Measurements from ENCODE around the gene PCDHGA11. TPM values are rescaled to one million over a fixed set of nuclear protein-coding genes. Genes with fewer than 3 reads are reported as not detected.
"Not testable (repeated sequence)": the region's sequence is repeated elsewhere in the genome, so short reads cannot be mapped to it uniquely, and the experiment has no call there.

The PCDHGA11 gene
- total RNA-seq, 1 donor from 2014 or later: 1.3 TPM

DNA sequence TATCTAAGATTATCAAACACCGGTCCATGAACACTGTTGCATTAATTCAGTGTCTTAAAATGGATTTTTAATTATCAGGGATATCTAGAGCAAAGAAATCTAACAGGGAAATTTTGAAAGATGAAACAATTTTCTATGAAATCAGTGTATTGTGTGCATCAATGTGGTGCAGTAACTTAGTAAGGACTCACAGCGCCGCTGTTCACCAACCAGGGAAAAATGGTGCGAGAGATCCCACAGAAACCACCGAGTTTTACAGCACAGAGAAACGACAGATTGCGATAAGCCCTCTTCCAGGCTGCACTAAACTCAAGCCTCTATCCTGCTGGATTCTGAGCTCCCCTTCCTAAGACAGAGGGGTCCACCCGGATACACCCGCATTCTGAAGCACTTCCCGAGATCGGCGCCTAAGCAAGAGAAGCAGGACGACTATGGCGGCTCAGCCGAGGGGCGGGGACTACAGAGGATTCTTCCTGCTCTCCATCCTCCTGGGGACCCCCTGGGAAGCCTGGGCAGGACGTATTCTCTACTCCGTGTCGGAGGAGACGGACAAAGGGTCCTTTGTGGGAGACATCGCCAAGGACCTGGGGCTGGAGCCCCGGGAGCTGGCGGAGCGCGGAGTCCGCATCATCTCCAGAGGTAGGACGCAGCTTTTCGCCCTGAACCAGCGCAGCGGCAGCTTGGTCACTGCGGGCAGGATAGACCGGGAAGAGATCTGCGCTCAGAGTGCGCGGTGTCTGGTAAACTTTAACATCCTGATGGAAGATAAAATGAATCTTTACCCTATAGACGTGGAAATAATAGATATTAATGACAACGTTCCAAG lies 38.2 kb upstream of the PCDHGA11 start, which contains the start of gene PCDHGA7:
TSS of gene PCDHGA7 (plus strand) at position 274 of the 826 bp plus-strand sequence. CDS start at position 432, 158 bp downstream.
- peak; percentile 85 for DNase-seq (ENCODE audit: low spot score)
- H3K27ac Mint-ChIP-seq (ENCODE audit: unreplicated experiment): no peak within 1 kb of the TSS

DNA sequence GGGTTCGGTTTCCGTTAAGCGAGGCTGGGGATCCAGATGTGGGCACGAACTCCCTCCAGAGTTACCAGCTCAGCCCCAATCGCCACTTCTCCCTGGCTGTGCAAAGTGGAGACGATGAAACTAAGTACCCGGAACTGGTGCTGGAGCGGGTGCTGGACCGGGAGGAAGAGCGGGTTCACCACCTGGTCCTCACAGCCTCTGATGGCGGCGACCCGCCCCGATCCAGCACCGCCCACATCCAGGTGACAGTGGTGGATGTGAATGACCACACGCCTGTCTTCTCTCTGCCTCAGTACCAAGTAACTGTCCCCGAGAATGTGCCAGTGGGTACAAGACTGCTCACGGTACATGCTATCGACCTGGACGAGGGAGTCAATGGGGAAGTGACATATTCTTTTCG lies 37.5 kb upstream of the PCDHGA11 start:
- H3K4me1 Mint-ChIP-seq (ENCODE audit: low read depth): no peaks in the 10 kb centered on the region
- H3K9me3 Mint-ChIP-seq (ENCODE audit: low read depth): peaks cover 52% of the 10 kb centered on the region

More for the DNA sequence above, 38.2 kb upstream of the PCDHGA11 start, which contains the start of gene PCDHGA7:
- Mint-ChIP-seq H3K4me1 (ENCODE audit: low read depth) (no peaks in the 10 kb centered on the region), H3K27me3 (ENCODE audit: low read depth) (no peaks in the 10 kb centered on the region), H3K36me3 (ENCODE audit: low read depth) (peaks cover 1% of the 10 kb centered on the region), H3K4me3 (ENCODE audit: unreplicated experiment) (no peak within 1 kb of the TSS), H3K9me3 (ENCODE audit: low read depth) (peaks cover 51% of the 10 kb centered on the region)
- TF ChIP-seq, protein P1, sequence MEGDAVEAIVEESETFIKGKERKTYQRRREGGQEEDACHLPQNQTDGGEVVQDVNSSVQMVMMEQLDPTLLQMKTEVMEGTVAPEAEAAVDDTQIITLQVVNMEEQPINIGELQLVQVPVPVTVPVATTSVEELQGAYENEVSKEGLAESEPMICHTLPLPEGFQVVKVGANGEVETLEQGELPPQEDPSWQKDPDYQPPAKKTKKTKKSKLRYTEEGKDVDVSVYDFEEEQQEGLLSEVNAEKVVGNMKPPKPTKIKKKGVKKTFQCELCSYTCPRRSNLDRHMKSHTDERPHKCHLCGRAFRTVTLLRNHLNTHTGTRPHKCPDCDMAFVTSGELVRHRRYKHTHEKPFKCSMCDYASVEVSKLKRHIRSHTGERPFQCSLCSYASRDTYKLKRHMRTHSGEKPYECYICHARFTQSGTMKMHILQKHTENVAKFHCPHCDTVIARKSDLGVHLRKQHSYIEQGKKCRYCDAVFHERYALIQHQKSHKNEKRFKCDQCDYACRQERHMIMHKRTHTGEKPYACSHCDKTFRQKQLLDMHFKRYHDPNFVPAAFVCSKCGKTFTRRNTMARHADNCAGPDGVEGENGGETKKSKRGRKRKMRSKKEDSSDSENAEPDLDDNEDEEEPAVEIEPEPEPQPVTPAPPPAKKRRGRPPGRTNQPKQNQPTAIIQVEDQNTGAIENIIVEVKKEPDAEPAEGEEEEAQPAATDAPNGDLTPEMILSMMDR (IDR thresholded peaks at IDR 0.05): no peak

DNA sequence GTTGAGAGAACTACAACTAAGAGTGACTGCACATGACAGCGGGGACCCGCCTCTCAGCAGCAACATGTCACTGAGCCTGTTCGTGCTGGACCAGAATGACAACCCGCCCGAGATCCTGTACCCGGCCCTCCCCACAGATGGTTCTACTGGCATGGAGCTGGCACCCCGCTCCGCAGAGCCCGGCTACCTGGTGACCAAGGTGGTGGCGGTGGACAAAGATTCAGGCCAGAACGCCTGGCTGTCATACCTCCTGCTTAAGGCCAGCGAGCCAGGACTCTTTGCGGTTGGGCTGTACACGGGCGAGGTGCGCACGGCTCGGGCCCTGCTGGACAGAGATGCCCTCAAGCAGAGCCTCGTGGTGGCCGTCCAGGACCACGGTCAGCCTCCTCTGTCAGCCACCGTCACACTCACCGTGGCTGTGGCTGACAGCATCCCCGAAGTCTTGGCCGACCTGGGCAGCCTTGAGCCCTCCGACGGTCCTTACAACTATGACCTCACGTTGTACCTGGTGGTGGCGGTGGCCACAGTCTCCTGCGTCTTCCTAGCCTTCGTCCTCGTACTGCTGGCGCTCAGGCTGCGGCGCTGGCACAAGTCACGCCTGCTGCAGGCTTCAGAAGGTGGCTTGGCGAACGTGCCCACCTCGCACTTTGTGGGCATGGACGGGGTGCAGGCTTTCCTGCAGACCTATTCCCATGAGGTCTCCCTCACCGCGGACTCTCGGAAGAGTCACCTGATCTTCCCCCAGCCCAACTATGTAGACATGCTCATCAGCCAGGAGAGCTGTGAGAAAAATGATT lies 36.2 kb upstream of the PCDHGA11 start:
- TF ChIP-seq, protein P1 (IDR thresholded peaks at IDR 0.05): no peak
- Mint-ChIP-seq H3K9me3 (ENCODE audit: low read depth) (peaks cover 45% of the 10 kb centered on the region), H3K4me3 (ENCODE audit: unreplicated experiment) (no peak overlapping the region), H3K4me1 (ENCODE audit: low read depth) (no peaks in the 10 kb centered on the region), H3K27me3 (ENCODE audit: low read depth) (no peaks in the 10 kb centered on the region), H3K27ac (ENCODE audit: unreplicated experiment) (no peak overlapping the region), H3K36me3 (ENCODE audit: low read depth) (peaks cover 4% of the 10 kb centered on the region)
- peak; percentile 88 for DNase-seq (ENCODE audit: low spot score)

More for the DNA sequence above, 37.5 kb upstream of the PCDHGA11 start:
- H3K4me3 Mint-ChIP-seq (ENCODE audit: unreplicated experiment): no peak overlapping the region
- H3K27me3 Mint-ChIP-seq (ENCODE audit: low read depth): no peaks in the 10 kb centered on the region
- TF ChIP-seq, protein P1 (IDR thresholded peaks at IDR 0.05): no peak
- peak; percentile 77 for DNase-seq (ENCODE audit: low spot score)
- H3K36me3 Mint-ChIP-seq (ENCODE audit: low read depth): peaks cover 1% of the 10 kb centered on the region
- H3K27ac Mint-ChIP-seq (ENCODE audit: unreplicated experiment): no peak overlapping the region

DNA sequence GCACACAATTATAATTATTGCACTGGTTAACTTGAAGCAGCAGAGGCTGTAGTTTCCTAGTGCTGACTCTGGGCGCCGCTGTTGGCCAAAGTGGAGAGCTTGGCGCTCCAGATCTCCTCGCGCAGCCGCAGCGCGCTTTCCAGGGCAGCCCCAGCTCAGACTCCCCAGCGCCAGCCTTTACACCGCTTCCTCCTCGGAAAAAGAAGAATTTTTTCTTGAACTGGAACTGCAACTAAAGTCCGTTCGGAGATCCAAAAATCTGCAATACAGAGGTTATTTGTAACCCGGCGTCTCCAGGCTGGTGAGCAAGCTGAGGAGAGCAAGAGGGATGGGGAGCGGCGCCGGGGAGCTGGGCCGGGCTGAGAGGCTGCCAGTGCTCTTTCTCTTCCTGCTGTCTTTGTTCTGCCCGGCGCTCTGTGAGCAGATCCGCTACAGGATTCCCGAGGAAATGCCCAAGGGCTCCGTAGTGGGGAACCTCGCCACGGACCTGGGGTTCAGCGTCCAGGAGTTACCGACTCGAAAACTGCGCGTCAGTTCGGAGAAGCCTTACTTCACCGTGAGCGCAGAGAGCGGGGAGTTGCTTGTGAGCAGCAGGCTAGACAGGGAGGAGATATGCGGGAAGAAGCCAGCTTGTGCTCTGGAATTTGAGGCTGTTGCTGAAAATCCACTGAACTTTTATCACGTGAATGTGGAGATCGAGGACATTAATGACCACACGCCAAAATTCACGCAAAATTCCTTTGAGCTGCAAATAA lies 33.1 kb upstream of the PCDHGA11 start, which contains the start of gene PCDHGB4:
TSS of gene PCDHGB4 (plus strand) at position 142 of the 755 bp plus-strand sequence. CDS start at position 329, 187 bp downstream.
- not testable (repeated sequence) for H3K4me1 Mint-ChIP-seq (ENCODE audit: low read depth); H3K36me3 Mint-ChIP-seq (ENCODE audit: low read depth); DNase-seq (ENCODE audit: low spot score); H3K27me3 Mint-ChIP-seq (ENCODE audit: low read depth)
- TF ChIP-seq, protein P1 (IDR thresholded peaks at IDR 0.05): peak; percentile 66
- peak within 1 kb of the TSS; percentile 68 for H3K4me3 Mint-ChIP-seq (ENCODE audit: unreplicated experiment)
- H3K9me3 Mint-ChIP-seq (ENCODE audit: low read depth): peaks cover 46% of the 10 kb centered on the region
- H3K27ac Mint-ChIP-seq (ENCODE audit: unreplicated experiment): peak within 1 kb of the TSS; percentile 27
